Head of caudate nucleus (tissue), 42 donors: Measurements from ENCODE around the gene CR1L.
"Not testable (repeated sequence)": the region's sequence is repeated elsewhere in the genome, so short reads cannot be mapped to it uniquely, and the experiment has no call there.

Source experiments
- DNase-seq, 42 donors: peaks; one replicate each; pipeline versions ENCODE4 v3.0.0 to v3.0.0-alpha.2; 2020 to 2021; ENCODE audit warnings: mixed read lengths in 7 of 42
- intact Hi-C: fragments of 100-400 bp; cut with DNase I; formaldehyde crosslinking; loops from one replicate; pipeline ENCODE4 v1.15.0; 2022

CR1L gene

DNA sequence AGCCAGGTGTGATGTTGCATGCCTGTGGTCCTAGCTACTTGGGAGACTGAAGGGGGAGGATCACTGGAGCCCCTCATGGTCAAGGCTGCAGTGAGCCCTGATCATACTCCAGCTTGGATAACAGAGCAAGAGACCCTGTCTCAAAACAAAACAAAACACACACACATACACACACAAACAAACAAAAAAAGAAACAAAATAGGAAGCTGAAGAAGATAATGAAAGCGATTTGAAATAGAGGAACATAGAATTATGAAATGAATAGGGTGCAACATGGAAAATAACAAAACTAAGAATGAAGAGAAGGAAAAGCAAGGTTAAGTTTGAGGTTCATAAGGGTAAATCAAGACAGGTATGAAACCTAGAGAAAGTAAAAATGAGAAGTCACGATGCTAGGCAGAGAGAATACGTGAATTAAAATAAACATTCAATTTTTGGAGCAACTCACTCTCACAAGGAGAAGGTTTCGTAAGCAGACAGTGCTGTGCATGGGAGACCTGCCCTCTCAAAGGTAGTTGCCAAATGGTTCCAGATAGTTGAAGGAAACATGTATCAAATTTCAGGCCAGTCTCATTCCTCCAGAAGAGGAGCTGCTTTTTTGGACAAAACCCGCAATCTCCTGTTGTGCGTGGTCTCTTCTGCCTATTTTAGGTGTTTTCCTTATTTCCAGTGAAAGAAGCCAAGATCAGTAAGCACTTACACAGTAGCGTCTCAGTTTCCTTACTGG lies 110.2 kb downstream of the CR1L start:
- DNase-seq: no peak
- intact Hi-C loops: no loop called here

DNA sequence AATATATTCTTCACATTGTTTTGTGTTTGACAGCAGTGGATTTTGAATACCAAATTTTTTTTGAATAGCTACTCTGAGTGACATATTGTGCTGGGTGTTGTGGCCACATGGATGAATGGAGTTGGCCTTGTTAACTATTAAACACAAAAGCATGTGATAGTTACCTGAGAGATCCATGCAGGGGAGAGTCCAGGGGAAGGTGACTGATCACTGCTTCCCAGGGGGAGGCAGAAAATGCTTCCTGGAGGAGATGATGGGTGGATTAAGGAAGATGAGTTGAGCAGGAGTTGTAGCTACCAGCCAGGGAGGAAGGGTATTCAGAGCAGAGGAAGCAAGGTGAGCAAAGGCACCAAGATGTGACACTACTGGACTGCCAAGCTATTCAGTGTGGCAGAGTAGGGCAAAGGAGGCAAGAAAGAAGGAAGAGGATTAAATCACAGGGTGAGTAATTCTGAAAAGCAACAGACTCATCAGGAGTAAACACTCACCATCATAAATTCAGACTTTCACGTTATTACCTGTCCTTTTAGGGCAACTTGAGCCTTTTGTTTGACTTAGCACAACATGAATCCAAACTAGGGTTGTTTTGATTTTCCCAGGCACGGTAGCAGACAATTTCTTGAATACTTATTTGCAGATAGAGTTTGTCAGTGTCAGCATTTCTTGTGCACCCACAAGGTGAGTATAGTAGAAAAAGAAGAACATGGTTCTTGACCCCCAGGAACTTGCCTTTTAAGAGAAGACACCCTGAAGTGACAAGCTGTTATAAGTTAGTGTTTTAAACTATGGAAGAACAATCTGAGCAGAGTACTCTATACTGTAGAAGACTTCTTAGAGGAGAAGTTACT lies 111.1 kb downstream of the CR1L start:
- intact Hi-C loops: no loop called here
- DNase-seq: no peak

- intact Hi-C loops: no loop called here
Observed at GRCh38 chr1:207762622-207763021, 117.7 kb downstream of the CR1L start.

GRCh38 chr1:207763091-207763490 lies 118.2 kb downstream of the CR1L start:
- no peak for DNase-seq
- intact Hi-C loops: no loop called here

More at GRCh38 chr1:207762622-207763021, 117.7 kb downstream of the CR1L start:
- DNase-seq: no peak

DNA sequence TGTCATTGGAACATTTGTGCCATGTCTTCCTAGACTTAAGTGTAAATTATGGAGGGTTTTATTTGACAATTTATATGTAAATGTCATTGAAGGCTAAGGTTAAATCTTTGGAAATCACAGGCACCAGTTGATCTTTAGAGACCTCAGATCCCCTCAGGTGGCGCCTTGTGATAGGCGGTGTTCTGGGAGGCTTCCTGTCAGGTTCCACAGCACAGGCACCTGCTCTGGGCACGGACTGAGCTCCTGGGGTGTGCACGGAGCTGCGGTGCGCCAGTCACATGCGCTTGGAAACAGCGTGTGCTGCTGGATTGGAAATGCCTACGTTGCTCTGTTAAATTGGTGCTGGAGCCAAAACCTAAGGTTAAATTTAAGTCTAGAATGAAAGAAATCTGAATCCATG lies 119.0 kb downstream of the CR1L start:
- intact Hi-C loops: no loop called here
- no peak for DNase-seq

DNA sequence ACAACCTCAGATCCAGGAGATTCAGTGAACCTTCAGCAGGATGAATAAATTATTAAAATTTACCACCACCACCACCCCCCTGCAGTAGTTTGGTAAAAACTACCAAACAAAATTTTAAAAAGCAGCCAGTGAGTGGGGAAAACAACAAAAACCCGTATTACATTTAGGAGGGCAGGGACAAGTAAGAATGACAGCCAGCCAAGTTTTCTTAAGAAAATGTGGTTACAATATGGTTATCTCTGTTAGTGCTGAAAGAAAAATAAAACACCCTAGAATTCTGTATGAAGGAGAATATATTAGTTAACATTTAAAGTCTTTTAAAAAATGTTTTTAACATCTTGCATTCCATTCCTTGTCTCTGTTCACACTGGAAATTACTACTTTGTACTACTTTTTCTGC lies 121.6 kb downstream of the CR1L start:
- intact Hi-C loops: no loop called here
- DNase-seq: no peak

GRCh38 chr1:207770514-207770913 lies 125.6 kb downstream of the CR1L start:
- DNase-seq, intact Hi-C loops: not testable (repeated sequence)
